Endothelial cell of umbilical vein (primary cell): ENCODE measurements around the gene FAS.

ENCODE experiments used
- POLR2A ChIP-seq: IDR thresholded peaks from 2 replicates; pipeline ENCODE4 v1.6.1; 2012; ENCODE audit warnings: low read depth, mild to moderate bottlenecking, control low read depth, low read length
- TF ChIP-seq, protein P1 (sequence below), 2 donors: IDR thresholded peaks; 1 replicate in 1 of 2; 2 replicates in 1 of 2; pipeline ENCODE4 v1.5.1; 2011; ENCODE audit warnings: low read length in 2 of 2, mild to moderate bottlenecking in 2 of 2, moderate library complexity in 2 of 2, control low read depth in 1 of 2, inconsistent platforms in 1 of 2, low read depth in 1 of 2; ENCODE audit not compliant: insufficient read depth in 1 of 2; ENCODE audit errors: extremely low read depth in 1 of 2
- TF ChIP-seq, protein P2 (sequence below): IDR thresholded peaks from 2 replicates; pipeline ENCODE4 v1.6.1; 2011; ENCODE audit not compliant: insufficient read depth, insufficient read length

DNA sequence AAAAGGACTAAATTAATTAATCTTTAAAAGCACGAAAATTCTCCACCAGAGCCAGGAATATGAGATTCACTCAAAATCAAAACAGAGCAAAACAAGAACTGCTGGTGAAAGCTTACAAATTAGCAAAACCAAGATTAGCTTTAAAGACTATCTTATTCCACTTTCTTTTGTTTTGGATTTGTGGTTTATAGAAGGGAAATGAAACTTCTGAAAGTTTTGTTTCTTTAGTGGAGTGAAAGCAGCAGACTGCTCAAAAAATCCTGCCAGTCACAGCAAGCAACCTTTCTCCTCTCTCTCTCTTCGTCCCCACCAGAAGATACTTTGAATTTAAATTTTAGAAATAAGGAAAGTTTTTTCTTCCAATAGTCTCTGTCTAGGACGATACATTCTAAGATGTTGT lies 45.8 kb upstream of the FAS start:
- TF ChIP-seq, protein P1, sequence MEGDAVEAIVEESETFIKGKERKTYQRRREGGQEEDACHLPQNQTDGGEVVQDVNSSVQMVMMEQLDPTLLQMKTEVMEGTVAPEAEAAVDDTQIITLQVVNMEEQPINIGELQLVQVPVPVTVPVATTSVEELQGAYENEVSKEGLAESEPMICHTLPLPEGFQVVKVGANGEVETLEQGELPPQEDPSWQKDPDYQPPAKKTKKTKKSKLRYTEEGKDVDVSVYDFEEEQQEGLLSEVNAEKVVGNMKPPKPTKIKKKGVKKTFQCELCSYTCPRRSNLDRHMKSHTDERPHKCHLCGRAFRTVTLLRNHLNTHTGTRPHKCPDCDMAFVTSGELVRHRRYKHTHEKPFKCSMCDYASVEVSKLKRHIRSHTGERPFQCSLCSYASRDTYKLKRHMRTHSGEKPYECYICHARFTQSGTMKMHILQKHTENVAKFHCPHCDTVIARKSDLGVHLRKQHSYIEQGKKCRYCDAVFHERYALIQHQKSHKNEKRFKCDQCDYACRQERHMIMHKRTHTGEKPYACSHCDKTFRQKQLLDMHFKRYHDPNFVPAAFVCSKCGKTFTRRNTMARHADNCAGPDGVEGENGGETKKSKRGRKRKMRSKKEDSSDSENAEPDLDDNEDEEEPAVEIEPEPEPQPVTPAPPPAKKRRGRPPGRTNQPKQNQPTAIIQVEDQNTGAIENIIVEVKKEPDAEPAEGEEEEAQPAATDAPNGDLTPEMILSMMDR (IDR thresholded peaks at IDR 0.05; ENCODE audit: extremely low read depth in 1 of 2, insufficient read depth in 1 of 2, low read depth in 1 of 2, low read length in 2 of 2), result no peak
- no peak for TF ChIP-seq POLR2A
- TF ChIP-seq, protein P2, sequence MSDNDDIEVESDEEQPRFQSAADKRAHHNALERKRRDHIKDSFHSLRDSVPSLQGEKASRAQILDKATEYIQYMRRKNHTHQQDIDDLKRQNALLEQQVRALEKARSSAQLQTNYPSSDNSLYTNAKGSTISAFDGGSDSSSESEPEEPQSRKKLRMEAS, result no peak
